Nephron progenitor cell (in vitro differentiated cells): ENCODE measurements around the gene ELP1.
"Not testable (repeated sequence)": the region's sequence is repeated elsewhere in the genome, so short reads cannot be mapped to it uniquely, and the experiment has no call there.

ENCODE experiments used
- DNase-seq: peaks from one replicate; pipeline ENCODE4 v3.0.0; 2021
- H3K27ac Mint-ChIP-seq: 2 replicates; pipeline ENCODE4 v1.8.0; 2021; ENCODE audit warnings: mild to moderate bottlenecking, moderate library complexity, mixed read lengths
- H3K27me3 Mint-ChIP-seq: 2 replicates; pipeline ENCODE4 v1.8.0; 2021; ENCODE audit warnings: mild to moderate bottlenecking, low read depth, mixed read lengths; ENCODE audit not compliant: poor library complexity
- H3K36me3 Mint-ChIP-seq: 2 replicates; pipeline ENCODE4 v1.8.0; 2021; ENCODE audit warnings: low read depth, mixed read lengths
- H3K4me1 Mint-ChIP-seq: 2 replicates; pipeline ENCODE4 v1.8.0; 2021; ENCODE audit warnings: mixed read lengths
- H3K4me3 Mint-ChIP-seq: 2 replicates; pipeline ENCODE4 v1.8.0; 2021; ENCODE audit warnings: mild to moderate bottlenecking, moderate library complexity, mixed read lengths
- H3K9me3 Mint-ChIP-seq: 2 replicates; pipeline ENCODE4 v1.8.0; 2021; ENCODE audit warnings: mild to moderate bottlenecking, moderate library complexity, mixed read lengths
- TF ChIP-seq, protein P1 (sequence below): fragments of 200-600 bp; sonication (generic); IDR thresholded peaks from 2 replicates; pipeline ENCODE4 v1.5.0; 2021; ENCODE audit warnings: antibody characterized with exemption

Gene ELP1

DNA sequence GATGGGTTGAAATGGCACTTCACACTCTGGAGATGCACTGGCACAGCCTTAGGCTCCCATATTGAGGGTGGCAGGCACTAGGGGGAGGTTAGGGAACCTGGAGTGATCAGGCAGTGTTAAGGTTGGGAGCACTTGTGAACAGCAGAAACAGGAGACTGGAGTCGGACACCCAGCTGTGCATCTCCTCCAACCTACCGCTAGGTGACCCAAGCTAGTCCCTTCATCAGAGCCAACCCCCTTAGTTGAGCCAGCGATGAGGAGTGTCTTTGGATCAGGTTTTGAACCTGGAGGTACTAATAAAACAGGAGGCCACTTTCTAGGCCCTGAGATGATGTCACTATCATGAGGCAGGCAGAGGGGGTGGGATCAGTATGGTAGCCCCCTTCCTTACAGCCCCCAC lies 79.8 kb downstream of the ELP1 start:
- H3K36me3 Mint-ChIP-seq: no peaks in the 10 kb centered on the region

DNA sequence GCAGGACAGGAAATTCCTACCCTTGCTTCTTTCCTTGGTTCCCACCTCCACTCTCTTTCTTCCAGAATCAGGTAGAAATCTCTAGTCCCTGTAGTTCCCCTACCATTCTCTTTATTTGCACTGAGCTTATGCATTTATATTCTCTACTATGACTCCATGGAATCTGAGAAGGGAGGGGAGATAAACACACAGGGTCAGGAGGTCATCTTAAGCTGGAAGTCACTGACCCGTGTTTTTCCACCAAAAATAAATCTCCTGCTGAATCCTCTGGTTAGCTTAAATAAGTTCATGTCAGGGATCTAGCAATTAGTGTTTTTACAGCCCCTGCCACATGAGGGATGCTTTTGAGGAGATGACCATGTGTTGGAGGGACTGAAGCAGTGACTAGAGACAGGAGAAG lies 81.8 kb downstream of the ELP1 start:
- Mint-ChIP-seq H3K27me3 (no peaks in the 10 kb centered on the region), H3K4me3 (no peak overlapping the region), H3K4me1 (peaks cover 41% of the 10 kb centered on the region), H3K9me3 (no peaks in the 10 kb centered on the region), H3K36me3 (no peaks in the 10 kb centered on the region), H3K27ac (peak overlapping the region; percentile 30)
- peak; percentile 12 for DNase-seq
- TF ChIP-seq, protein P1, sequence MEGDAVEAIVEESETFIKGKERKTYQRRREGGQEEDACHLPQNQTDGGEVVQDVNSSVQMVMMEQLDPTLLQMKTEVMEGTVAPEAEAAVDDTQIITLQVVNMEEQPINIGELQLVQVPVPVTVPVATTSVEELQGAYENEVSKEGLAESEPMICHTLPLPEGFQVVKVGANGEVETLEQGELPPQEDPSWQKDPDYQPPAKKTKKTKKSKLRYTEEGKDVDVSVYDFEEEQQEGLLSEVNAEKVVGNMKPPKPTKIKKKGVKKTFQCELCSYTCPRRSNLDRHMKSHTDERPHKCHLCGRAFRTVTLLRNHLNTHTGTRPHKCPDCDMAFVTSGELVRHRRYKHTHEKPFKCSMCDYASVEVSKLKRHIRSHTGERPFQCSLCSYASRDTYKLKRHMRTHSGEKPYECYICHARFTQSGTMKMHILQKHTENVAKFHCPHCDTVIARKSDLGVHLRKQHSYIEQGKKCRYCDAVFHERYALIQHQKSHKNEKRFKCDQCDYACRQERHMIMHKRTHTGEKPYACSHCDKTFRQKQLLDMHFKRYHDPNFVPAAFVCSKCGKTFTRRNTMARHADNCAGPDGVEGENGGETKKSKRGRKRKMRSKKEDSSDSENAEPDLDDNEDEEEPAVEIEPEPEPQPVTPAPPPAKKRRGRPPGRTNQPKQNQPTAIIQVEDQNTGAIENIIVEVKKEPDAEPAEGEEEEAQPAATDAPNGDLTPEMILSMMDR: no peak

More for the DNA sequence above, 79.8 kb downstream of the ELP1 start:
- no peaks in the 10 kb centered on the region for H3K9me3 Mint-ChIP-seq
- no peak overlapping the region for H3K4me3 Mint-ChIP-seq
- H3K27ac Mint-ChIP-seq: no peak overlapping the region
- TF ChIP-seq, protein P1: no peak
- DNase-seq: no peak
- H3K27me3 Mint-ChIP-seq: peaks cover 3% of the 10 kb centered on the region
- peaks cover 41% of the 10 kb centered on the region for H3K4me1 Mint-ChIP-seq

DNA sequence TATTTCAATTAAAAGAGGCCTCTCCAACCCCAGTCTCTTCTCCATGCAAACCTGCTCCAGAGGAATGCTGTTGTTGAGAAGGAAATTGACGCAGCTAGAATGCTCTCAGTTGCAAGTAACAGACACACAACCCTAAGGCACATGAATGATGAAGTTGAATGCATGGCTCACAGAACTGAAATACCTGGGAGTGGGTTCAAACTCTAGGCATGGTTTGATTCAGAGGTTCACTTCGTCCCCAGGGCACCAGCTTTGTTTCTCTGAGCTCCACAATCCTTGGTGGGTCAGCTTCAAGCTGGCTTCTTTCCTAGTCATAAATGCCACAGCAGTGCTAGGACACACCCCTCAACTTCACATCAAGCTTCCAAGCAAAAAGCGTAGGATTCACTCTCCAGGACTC lies 82.8 kb downstream of the ELP1 start:
- no peak for DNase-seq
- Mint-ChIP-seq H3K9me3 (no peaks in the 10 kb centered on the region), H3K4me1 (peaks cover 41% of the 10 kb centered on the region), H3K27ac (no peak overlapping the region), H3K36me3 (no peaks in the 10 kb centered on the region), H3K4me3 (no peak overlapping the region), H3K27me3 (no peaks in the 10 kb centered on the region)
- TF ChIP-seq, protein P1: no peak

DNA sequence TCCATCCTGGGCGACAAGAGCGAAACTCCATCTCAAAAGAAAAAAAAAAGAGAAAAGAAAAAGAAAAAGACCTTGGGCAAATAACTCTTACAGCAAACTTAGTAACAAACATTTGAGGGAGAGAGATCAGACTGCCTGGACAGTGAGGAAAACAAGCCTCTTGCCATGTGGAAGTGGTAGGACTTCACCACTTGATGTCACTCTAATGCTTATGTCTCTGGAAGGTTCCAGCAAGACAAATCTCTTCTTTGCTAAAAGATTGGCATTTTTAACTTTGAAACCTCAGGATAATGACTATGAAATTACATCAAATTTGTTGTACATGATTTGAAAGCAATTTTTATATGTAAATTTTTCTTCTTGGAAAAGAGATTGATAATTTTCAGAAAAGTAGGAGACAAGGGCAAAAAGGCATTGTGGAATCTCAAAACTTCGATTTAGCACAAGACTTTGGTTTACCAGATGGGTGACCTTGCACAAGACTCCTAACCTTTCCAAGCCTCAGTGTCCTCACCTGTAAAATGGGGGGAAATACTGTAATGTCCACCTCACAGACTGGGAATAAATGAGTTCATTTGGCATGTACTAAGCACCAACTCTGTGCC lies 83.5 kb downstream of the ELP1 start:
- Mint-ChIP-seq H3K36me3 (no peaks in the 10 kb centered on the region), H3K9me3 (no peaks in the 10 kb centered on the region), H3K27ac (no peak overlapping the region), H3K4me1 (peaks cover 41% of the 10 kb centered on the region), H3K4me3 (no peak overlapping the region), H3K27me3 (no peaks in the 10 kb centered on the region)
- TF ChIP-seq, protein P1: no peak
- DNase-seq: no peak

DNA sequence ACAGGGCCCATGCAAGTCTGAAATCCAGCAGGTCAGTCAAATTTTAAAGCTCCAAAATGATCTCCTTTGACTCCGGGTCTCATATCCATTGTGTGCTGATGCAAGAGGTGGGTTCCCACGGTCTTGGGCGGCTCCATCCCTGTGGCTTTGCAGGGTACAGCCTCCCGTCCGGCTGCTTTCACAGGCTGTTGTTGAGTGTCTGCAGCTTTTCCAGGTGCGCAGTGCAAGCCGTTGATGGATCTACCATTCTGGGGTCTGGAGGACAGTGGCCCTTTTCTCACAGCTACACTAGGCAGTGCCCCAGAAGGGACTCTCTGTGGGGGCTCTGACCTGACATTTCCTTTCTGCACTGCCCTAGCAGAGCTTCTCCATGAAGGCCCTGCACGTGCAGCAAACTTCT lies 85.6 kb downstream of the ELP1 start:
- not testable (repeated sequence) for H3K27ac Mint-ChIP-seq, H3K36me3 Mint-ChIP-seq, H3K9me3 Mint-ChIP-seq, DNase-seq, H3K4me3 Mint-ChIP-seq, H3K27me3 Mint-ChIP-seq
- peaks cover 43% of the 10 kb centered on the region for H3K4me1 Mint-ChIP-seq

DNA sequence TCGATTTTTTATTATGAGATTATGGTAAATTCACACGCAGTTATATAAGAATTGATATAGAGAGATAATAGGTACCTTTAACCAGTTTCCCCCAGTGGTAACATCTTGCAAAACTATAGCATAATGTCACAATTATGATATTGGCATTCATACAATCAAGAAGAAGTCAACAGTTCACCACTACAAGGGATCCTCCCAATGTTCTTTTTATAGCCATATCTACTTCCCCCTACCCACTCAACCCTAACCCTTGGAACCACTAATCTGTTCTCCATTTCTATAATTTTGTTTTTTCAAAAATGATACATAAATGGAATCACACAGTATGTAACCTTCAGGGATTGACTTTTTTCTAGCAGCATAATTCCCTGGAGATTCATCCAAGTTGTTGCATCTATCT lies 88.0 kb downstream of the ELP1 start:
- no peak overlapping the region for H3K4me3 Mint-ChIP-seq
- no peaks in the 10 kb centered on the region for H3K36me3 Mint-ChIP-seq
- no peak overlapping the region for H3K27ac Mint-ChIP-seq
- no peaks in the 10 kb centered on the region for H3K9me3 Mint-ChIP-seq
- TF ChIP-seq, protein P1: no peak
- H3K4me1 Mint-ChIP-seq: peaks cover 25% of the 10 kb centered on the region
- no peak for DNase-seq
- H3K27me3 Mint-ChIP-seq: no peaks in the 10 kb centered on the region
